ENCODE measurements around the gene TBC1D9. TPM values are rescaled to one million over a fixed set of nuclear protein-coding genes. Genes with fewer than 3 reads are reported as not detected.

TBC1D9 gene
- total RNA-seq, 1 donor from 2014 or later: 34.1 TPM

DNA sequence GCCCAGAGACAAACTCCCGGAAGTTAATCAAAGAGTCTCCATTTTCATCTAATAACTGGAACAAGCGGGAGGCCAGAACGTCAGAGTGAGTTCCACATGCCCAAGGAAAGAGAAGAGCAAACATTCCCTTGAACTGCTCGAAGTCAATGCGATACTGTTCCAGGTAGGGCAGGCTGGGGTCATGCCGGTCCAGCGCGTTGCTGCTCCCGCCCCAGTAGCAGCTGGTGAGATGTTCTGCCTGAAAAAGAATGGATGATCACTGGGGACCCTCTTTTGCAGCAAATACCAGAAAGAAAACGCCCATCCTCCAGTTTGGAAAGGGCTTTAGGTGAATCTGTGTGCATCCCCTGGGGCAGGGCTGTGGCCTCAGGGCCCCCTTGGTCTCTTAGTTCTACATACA lies 122.2 kb downstream of the TBC1D9 start:
- Mint-ChIP-seq H3K36me3 (peaks cover 39% of the 10 kb centered on the region), H3K4me3 (peak overlapping the region; percentile 27), H3K27me3 (no peaks in the 10 kb centered on the region), H3K27ac (peak overlapping the region; percentile 88), H3K9me3 (no peaks in the 10 kb centered on the region), H3K4me1 (ENCODE audit: unreplicated experiment) (peaks cover 11% of the 10 kb centered on the region)
- DNase-seq (ENCODE audit: extremely low spot score, unreplicated experiment): no peak
- TF ChIP-seq CTCF (conservative IDR thresholded peaks at IDR 0.05): no peak

DNA sequence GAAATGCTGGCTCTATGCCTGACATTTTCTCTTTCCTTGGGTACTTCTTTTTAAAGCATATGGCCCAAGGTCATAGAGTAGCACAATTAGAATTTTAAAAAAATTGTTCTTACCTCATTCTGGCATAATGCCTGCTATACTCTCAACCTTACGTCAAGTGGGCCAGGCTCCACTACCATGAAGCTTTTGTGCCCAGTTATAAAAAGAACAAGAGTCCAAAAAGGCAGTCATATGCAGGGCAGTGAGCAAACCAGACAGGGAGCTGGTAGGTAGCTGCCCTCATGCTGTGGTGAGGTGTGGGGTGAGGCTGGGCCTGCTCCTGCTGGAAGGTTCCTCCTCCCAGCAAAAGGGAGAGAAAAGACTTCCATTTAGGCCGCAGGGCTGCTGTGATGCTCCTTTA lies 123.1 kb downstream of the TBC1D9 start:
- Mint-ChIP-seq H3K27me3 (no peaks in the 10 kb centered on the region), H3K4me3 (no peak overlapping the region), H3K27ac (peak overlapping the region; percentile 29), H3K9me3 (no peaks in the 10 kb centered on the region), H3K36me3 (peaks cover 44% of the 10 kb centered on the region), H3K4me1 (ENCODE audit: unreplicated experiment) (peaks cover 11% of the 10 kb centered on the region)
- no peak for DNase-seq (ENCODE audit: extremely low spot score, unreplicated experiment)
- no peak for TF ChIP-seq CTCF (conservative IDR thresholded peaks at IDR 0.05)

DNA sequence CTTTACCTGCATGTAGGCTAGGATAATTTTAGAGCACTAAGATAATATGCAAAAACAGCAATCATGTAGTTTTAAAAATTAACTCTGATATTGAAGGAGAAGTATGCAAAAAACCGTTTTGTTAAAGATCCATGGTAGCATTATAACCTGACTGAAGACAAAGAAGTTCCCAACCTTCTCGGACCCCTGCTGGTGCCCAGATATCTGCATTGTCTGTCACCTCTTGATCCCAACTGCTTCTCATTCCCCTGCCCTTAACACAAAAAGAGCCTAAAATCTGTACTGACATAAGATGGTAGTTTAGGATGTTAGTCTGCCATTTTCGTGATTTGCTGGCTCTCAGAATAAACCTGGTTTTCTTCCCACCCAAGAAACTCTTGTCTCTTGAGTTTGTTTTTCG lies 125.9 kb downstream of the TBC1D9 start:
- Mint-ChIP-seq H3K9me3 (no peaks in the 10 kb centered on the region), H3K36me3 (peaks cover 39% of the 10 kb centered on the region), H3K4me3 (no peak overlapping the region), H3K27ac (no peak overlapping the region), H3K4me1 (ENCODE audit: unreplicated experiment) (peaks cover 6% of the 10 kb centered on the region), H3K27me3 (no peaks in the 10 kb centered on the region)
- TF ChIP-seq CTCF (conservative IDR thresholded peaks at IDR 0.05): no peak
- DNase-seq (ENCODE audit: extremely low spot score, unreplicated experiment): no peak

- no peak overlapping the region for H3K4me3 Mint-ChIP-seq
Observed at GRCh38 chr4:140628016-140628415, 128.2 kb downstream of the TBC1D9 start.

GRCh38 chr4:140626661-140627376 lies 129.4 kb downstream of the TBC1D9 start:
- Mint-ChIP-seq H3K27ac (peak overlapping the region; percentile 53), H3K27me3 (no peaks in the 10 kb centered on the region), H3K4me1 (ENCODE audit: unreplicated experiment) (no peaks in the 10 kb centered on the region), H3K9me3 (no peaks in the 10 kb centered on the region), H3K4me3 (no peak overlapping the region), H3K36me3 (peaks cover 27% of the 10 kb centered on the region)
- no peak for TF ChIP-seq CTCF (conservative IDR thresholded peaks at IDR 0.05)
- DNase-seq (ENCODE audit: extremely low spot score, unreplicated experiment): no peak

More at GRCh38 chr4:140628016-140628415, 128.2 kb downstream of the TBC1D9 start:
- H3K27me3 Mint-ChIP-seq: no peaks in the 10 kb centered on the region
- H3K4me1 Mint-ChIP-seq (ENCODE audit: unreplicated experiment): no peaks in the 10 kb centered on the region
- no peak for DNase-seq (ENCODE audit: extremely low spot score, unreplicated experiment)
- TF ChIP-seq CTCF (conservative IDR thresholded peaks at IDR 0.05): no peak
- no peaks in the 10 kb centered on the region for H3K9me3 Mint-ChIP-seq
- H3K27ac Mint-ChIP-seq: peak overlapping the region; percentile 10
- H3K36me3 Mint-ChIP-seq: peaks cover 38% of the 10 kb centered on the region
